ENCODE results near the gene KRT75.

GRCh38 chr12:52399756-52400155 is 34.4 kb downstream of the KRT75 start:
- no peak for TF ChIP-seq GATA3 (IDR thresholded peaks at IDR 0.05; ENCODE audit: low read depth, low read length)
- TF ChIP-seq GATA2 (IDR thresholded peaks at IDR 0.05; ENCODE audit: low read depth, low read length) = no peak

Data from SH-SY5Y (cell line).